H9 (cell line): ENCODE results near the gene SOX30. TPM values are rescaled to one million over a fixed set of nuclear protein-coding genes. Genes with fewer than 3 reads are reported as not detected.

ENCODE experiments used
- DNase-seq: peaks from one replicate; pipeline ENCODE4 v3.0.0-alpha.2; 2017
- H2AFZ ChIP-seq: one replicate; pipeline ENCODE4 v1.6.1; 2013; ENCODE audit warnings: mild to moderate bottlenecking, low read length, control low read depth, moderate library complexity
- H2AK5ac ChIP-seq: 2 replicates; pipeline ENCODE4 v1.6.1; 2013; ENCODE audit warnings: low read length, control low read depth, mixed read lengths; ENCODE audit not compliant: insufficient read length
- H2BK120ac ChIP-seq: one replicate; pipeline ENCODE4 v1.6.1; 2013; ENCODE audit warnings: low read depth, mild to moderate bottlenecking, low read length, control low read depth, inconsistent platforms; ENCODE audit not compliant: poor library complexity, severe bottlenecking
- H2BK12ac ChIP-seq: 2 replicates; pipeline ENCODE4 v1.6.1; 2013; ENCODE audit warnings: low read length, control low read depth, mixed read lengths, low read depth; ENCODE audit not compliant: insufficient read length
- H2BK15ac ChIP-seq: 2 replicates; pipeline ENCODE4 v1.6.1; 2013; ENCODE audit warnings: low read depth, low read length, control low read depth
- H2BK20ac ChIP-seq: one replicate; pipeline ENCODE4 v1.6.1; 2013; ENCODE audit warnings: low read depth, mild to moderate bottlenecking, low read length, control low read depth, inconsistent platforms; ENCODE audit not compliant: poor library complexity, severe bottlenecking
- H2BK5ac ChIP-seq: 2 replicates; pipeline ENCODE4 v1.6.1; 2013; ENCODE audit warnings: low read length, control low read depth, mixed read lengths; ENCODE audit not compliant: insufficient read length
- H3K14ac ChIP-seq: 2 replicates; pipeline ENCODE4 v1.6.1; 2013; ENCODE audit warnings: low read length, control low read depth; ENCODE audit not compliant: insufficient read depth
- H3K18ac ChIP-seq: 2 replicates; pipeline ENCODE4 v1.6.1; 2013; ENCODE audit warnings: low read depth, mild to moderate bottlenecking, mixed read lengths, low read length, control low read depth; ENCODE audit not compliant: insufficient read length
- H3K23ac ChIP-seq: 2 replicates; pipeline ENCODE4 v1.6.1; 2013; ENCODE audit warnings: low read length, control low read depth, mixed read lengths, low read depth; ENCODE audit not compliant: insufficient read length
- H3K23me2 ChIP-seq: 2 replicates; pipeline ENCODE4 v1.6.1; 2013; ENCODE audit warnings: low read depth, mild to moderate bottlenecking, mixed read lengths, low read length, control low read depth; ENCODE audit not compliant: insufficient read length, poor library complexity, severe bottlenecking
- H3K27ac ChIP-seq: 2 replicates; pipeline ENCODE4 v1.5.1; 2013; ENCODE audit warnings: low read length, control low read depth, mixed read lengths, low read depth; ENCODE audit not compliant: insufficient read length
- H3K27me3 ChIP-seq: 2 replicates; pipeline ENCODE4 v1.6.1; 2013; ENCODE audit warnings: low read length, control low read depth, inconsistent platforms; ENCODE audit not compliant: insufficient read depth
- H3K4ac ChIP-seq: 2 replicates; pipeline ENCODE4 v1.6.1; 2013; ENCODE audit warnings: low read depth, mild to moderate bottlenecking, control low read depth, inconsistent platforms, low read length, moderate library complexity
- H3K4me1 ChIP-seq: 2 replicates; pipeline ENCODE4 v1.6.1; 2013; ENCODE audit warnings: low read length, control low read depth, inconsistent platforms; ENCODE audit not compliant: insufficient read depth
- H3K4me2 ChIP-seq: 2 replicates; pipeline ENCODE4 v1.6.1; 2013; ENCODE audit warnings: low read length, control low read depth, mixed read lengths; ENCODE audit not compliant: insufficient read length, insufficient read depth
- H3K56ac ChIP-seq: 2 replicates; pipeline ENCODE4 v1.6.1; 2013; ENCODE audit warnings: low read depth, mild to moderate bottlenecking, mixed read lengths, low read length, control low read depth; ENCODE audit not compliant: insufficient read length
- H3K79me1 ChIP-seq: 2 replicates; pipeline ENCODE4 v1.6.1; 2013; ENCODE audit warnings: low read depth, mild to moderate bottlenecking, moderate library complexity, low read length, control low read depth, inconsistent platforms; ENCODE audit not compliant: insufficient read depth, poor library complexity, severe bottlenecking
- H3K79me2 ChIP-seq: 2 replicates; pipeline ENCODE4 v1.6.1; 2013; ENCODE audit warnings: low read length, control low read depth, inconsistent platforms; ENCODE audit not compliant: insufficient read depth
- H3K9ac ChIP-seq: 2 replicates; pipeline ENCODE4 v1.6.1; 2013; ENCODE audit warnings: low read length, control low read depth, mixed read lengths; ENCODE audit not compliant: insufficient read length; ENCODE audit errors: extremely low read depth
- H3K9me3 ChIP-seq: one replicate; pipeline ENCODE4 v1.6.1; 2013; ENCODE audit warnings: low read depth, low read length, inconsistent platforms; ENCODE audit not compliant: control insufficient read depth
- H3T11ph ChIP-seq: one replicate; pipeline ENCODE4 v1.6.1; 2013; ENCODE audit warnings: mild to moderate bottlenecking, low read length, control low read depth, inconsistent platforms
- H4K20me1 ChIP-seq: one replicate; pipeline ENCODE4 v1.6.1; 2013; ENCODE audit not compliant: control insufficient read depth, insufficient read length, insufficient read depth
- H4K5ac ChIP-seq: 2 replicates; pipeline ENCODE4 v1.6.1; 2013; ENCODE audit warnings: low read depth, mild to moderate bottlenecking, mixed read lengths, low read length, control low read depth; ENCODE audit not compliant: insufficient read length
- H4K8ac ChIP-seq: replicated peaks from 2 replicates; pipeline ENCODE4 v1.6.1; 2013; ENCODE audit warnings: low read length, control low read depth, mixed read lengths, low read depth; ENCODE audit not compliant: insufficient read length
- H4K91ac ChIP-seq: 2 replicates; pipeline ENCODE4 v1.6.1; 2013; ENCODE audit warnings: low read depth, mild to moderate bottlenecking, moderate library complexity, mixed read lengths, low read length, control low read depth; ENCODE audit not compliant: insufficient read length
- H3K27ac Mint-ChIP-seq, 3 experiments: 2 replicates in 2 of 3; 3 replicates in 1 of 3; pipeline ENCODE4 v1.8.0; 2020 to 2021; ENCODE audit warnings: mixed read lengths in 3 of 3, mild to moderate bottlenecking in 1 of 3, moderate library complexity in 1 of 3
- H3K27me3 Mint-ChIP-seq: 2 replicates; pipeline ENCODE4 v1.8.0; 2021; ENCODE audit warnings: low read depth, mild to moderate bottlenecking, moderate library complexity, mixed read lengths
- H3K36me3 Mint-ChIP-seq, 3 experiments: 2 replicates in 2 of 3; 3 replicates in 1 of 3; pipeline ENCODE4 v1.8.0; 2020 to 2021; ENCODE audit warnings: low read depth in 3 of 3, mixed read lengths in 3 of 3; ENCODE audit not compliant: insufficient read depth in 1 of 3
- H3K4me1 Mint-ChIP-seq, 2 experiments: 2 replicates each; pipeline ENCODE4 v1.8.0; 2020; ENCODE audit warnings: mixed read lengths in 2 of 2
- H3K4me3 Mint-ChIP-seq, 2 experiments: 2 replicates in 1 of 2; 3 replicates in 1 of 2; pipeline ENCODE4 v1.8.0; 2020 to 2021; ENCODE audit warnings: mild to moderate bottlenecking in 2 of 2, mixed read lengths in 2 of 2, moderate library complexity in 1 of 2
- H3K9me3 Mint-ChIP-seq, 2 experiments: 2 replicates in 1 of 2; 3 replicates in 1 of 2; pipeline ENCODE4 v1.8.0; 2020; ENCODE audit warnings: mild to moderate bottlenecking in 2 of 2, mixed read lengths in 2 of 2, moderate library complexity in 1 of 2
- CTCF ChIP-seq: fragments of 200-600 bp; sonication (generic); conservative IDR thresholded peaks from 3 replicates; pipeline ENCODE4 v1.8.0; 2021; ENCODE audit warnings: antibody characterized with exemption, mild to moderate bottlenecking
- WGBS: extraction: QIAGEN DNeasy Blood & Tissue Kit; methylation state at CpG from one replicate; pipeline ENCODE4 v1.1.7; 2013; ENCODE audit warnings: missing lambda C conversion rate, low lambda C conversion rate, mixed read lengths; ENCODE audit not compliant: insufficient read length; ENCODE audit errors: extremely low coverage; 5-methylcytosine and 5-hydroxymethylcytosine counted together
- total RNA-seq: library from RNA; stranded (reverse); gene quantifications from 2 replicates; pipeline ENCODE4 v1.2.1, GENCODE V29; 2021

Gene SOX30
- total RNA-seq, 1 experiment from 2014 or later, result not detected

- Histone ChIP-seq H2BK12ac (no peak overlapping the region), H3K9me3 (no peaks in the 10 kb centered on the region), H3T11ph (no peak overlapping the region), H3K4ac (no peak overlapping the region), H4K91ac (no peak overlapping the region), H4K8ac (no peak overlapping the region), H2AK5ac (no peak overlapping the region), H3K23me2 (no peaks in the 10 kb centered on the region), H3K56ac (no peak overlapping the region), H3K23ac (no peak overlapping the region), H4K20me1 (no peaks in the 10 kb centered on the region), H2BK15ac (no peak overlapping the region), H2BK5ac (no peak overlapping the region), H4K5ac (no peak overlapping the region), H3K4me2 (no peak overlapping the region), H3K27ac (no peak overlapping the region), H2BK120ac (no peak overlapping the region), H2AFZ (no peak overlapping the region), H3K79me2 (no peaks in the 10 kb centered on the region), H3K4me1 (no peaks in the 10 kb centered on the region), H3K18ac (no peak overlapping the region), H3K14ac (no peak overlapping the region), H3K79me1 (no peaks in the 10 kb centered on the region), H3K9ac (no peak overlapping the region), H3K27me3 (no peaks in the 10 kb centered on the region), H2BK20ac (no peak overlapping the region)
- H3K36me3 Mint-ChIP-seq, result no peaks in the 10 kb centered on the region
- TF ChIP-seq CTCF, result no peak
- H3K27ac Mint-ChIP-seq, result no peak overlapping the region
- no CpG with 5 or more reads among the region's 10 CpGs for WGBS
- H3K27me3 Mint-ChIP-seq, result no peaks in the 10 kb centered on the region
- no peaks in the 10 kb centered on the region for H3K4me1 Mint-ChIP-seq
- DNase-seq, result no peak
- H3K4me3 Mint-ChIP-seq, result no peak overlapping the region
- H3K9me3 Mint-ChIP-seq, result no peaks in the 10 kb centered on the region
Observed at GRCh38 chr5:157611571-157612476, 40.4 kb downstream of the SOX30 start.
